HG03196 (cell line): ENCODE results near the gene USP17L26.
"Not testable (repeated sequence)": the region's sequence is repeated elsewhere in the genome, so short reads cannot be mapped to it uniquely, and the experiment has no call there.

Experiments
- ATAC-seq: cut with Tn5 transposase; IDR thresholded peaks from one replicate; pipeline ENCODE4 v1.9.1; 2021; ENCODE audit not compliant: unreplicated experiment

Gene USP17L26

GRCh38 chr4:9334358-9334757 lies at the start of gene USP17L26:
TSS of gene USP17L26 (plus strand) at chr4:9334658. CDS start at chr4:9334658, 0 bp downstream.
- ATAC-seq = not testable (repeated sequence)

GRCh38 chr4:9324191-9324590 lies 10.3 kb upstream of the USP17L26 start:
- ATAC-seq = not testable (repeated sequence)

GRCh38 chr4:9324865-9325264 lies 9.6 kb upstream of the USP17L26 start, which contains the start of gene USP17L24:
TSS of gene USP17L24 (plus strand) at chr4:9325165. CDS start at chr4:9325165, 0 bp downstream.
- not testable (repeated sequence) for ATAC-seq

GRCh38 chr4:9329611-9330010 lies 4.8 kb upstream of the USP17L26 start, which contains the start of gene USP17L25:
TSS of gene USP17L25 (plus strand) at chr4:9329911. CDS start at chr4:9329911, 0 bp downstream.
- ATAC-seq = not testable (repeated sequence)

- ATAC-seq = not testable (repeated sequence)
Measured at GRCh38 chr4:9339103-9339502, 4.6 kb downstream of the USP17L26 start, which contains the start of gene USP17L5. TSS of gene USP17L5 (plus strand) at chr4:9339403. CDS start at chr4:9339403, 0 bp downstream.

GRCh38 chr4:9343848-9344247 lies 9.4 kb downstream of the USP17L26 start, which contains the start of gene USP17L27:
TSS of gene USP17L27 (plus strand) at chr4:9344148. CDS start at chr4:9344148, 0 bp downstream.
- not testable (repeated sequence) for ATAC-seq

- not testable (repeated sequence) for ATAC-seq
Measured at GRCh38 chr4:9348593-9348992, 14.1 kb downstream of the USP17L26 start, which contains the start of gene USP17L28. TSS of gene USP17L28 (plus strand) at chr4:9348893. CDS start at chr4:9348893, 0 bp downstream.

- not testable (repeated sequence) for ATAC-seq
Measured at GRCh38 chr4:9350866-9351265, 16.4 kb downstream of the USP17L26 start.

GRCh38 chr4:9353338-9353737 lies 18.9 kb downstream of the USP17L26 start, which contains the start of gene USP17L29:
TSS of gene USP17L29 (plus strand) at chr4:9353638. CDS start at chr4:9353638, 0 bp downstream.
- not testable (repeated sequence) for ATAC-seq

GRCh38 chr4:9362829-9363228 lies 28.4 kb downstream of the USP17L26 start, which contains the start of gene USP17L30:
TSS of gene USP17L30 (plus strand) at chr4:9363129. CDS start at chr4:9363129, 0 bp downstream.
- ATAC-seq = not testable (repeated sequence)

- not testable (repeated sequence) for ATAC-seq
Measured at GRCh38 chr4:9379881-9380280, 45.4 kb downstream of the USP17L26 start.

- not testable (repeated sequence) for ATAC-seq
Measured at GRCh38 chr4:9381012-9381534, 46.6 kb downstream of the USP17L26 start.

GRCh38 chr4:9384126-9384525 lies 49.7 kb downstream of the USP17L26 start:
- ATAC-seq = no peak
